A549 (cell line): ENCODE measurements around the gene SELENOP. TPM values are rescaled to one million over a fixed set of nuclear protein-coding genes. Genes with fewer than 3 reads are reported as not detected.
A peak's percentile ranks its signal among the peaks of the same experiment; 100 is the strongest.

ENCODE experiments used
- ATAC-seq, 2 experiments: fragments of 200-7000 bp in 1 of 2; fragments of >200 bp in 1 of 2; cut with Nextera tagmentation in 1 of 2; cut with Tn5 transposase in 1 of 2; 3 replicates each; pipeline versions ENCODE4 v1.8.0 to v1.9.1; 2018 to 2020; ENCODE audit warnings: mild to moderate bottlenecking in 1 of 2, moderate library complexity in 1 of 2
- CTCF ChIA-PET: fragments of 300-600 bp; sonication (Branson Sonifier 250); formaldehyde crosslinking; extraction: SDS; loops from one replicate; lab custom pipeline; 2021; ENCODE audit warnings: antibody characterized with exemption, inconsistent platforms; lab: Yijun Ruan, JAX
- POLR2A ChIA-PET: fragments of 350-600 bp; formaldehyde crosslinking; extraction: SDS; loops from one replicate; lab custom pipeline; 2021; ENCODE audit warnings: antibody characterized with exemption, inconsistent platforms; lab: Yijun Ruan, JAX
- DNase-seq, 2 experiments: peaks; one replicate each; pipeline versions ENCODE4 v3.0.0 to v3.0.0-alpha.2; 2011 to 2016; ENCODE audit warnings: low read depth in 1 of 2, low spot score in 1 of 2
- FAIRE-seq: peaks from 2 replicates; lab custom pipeline; 2011; peaks lifted over from hg19 to GRCh38; lab: Jason Lieb, UNC
- H3K27ac ChIP-seq, 2 experiments: fragments of >200 bp; sonication (Bioruptor Twin); formaldehyde crosslinking; 3 replicates each; pipeline ENCODE4 v1.5.1; 2016 to 2017
- H3K4me1 ChIP-seq: fragments of >200 bp; sonication (Bioruptor Twin); formaldehyde crosslinking; 3 replicates; pipeline ENCODE4 v1.6.1; 2016
- H3K4me2 ChIP-seq: fragments of >200 bp; sonication (Bioruptor Twin); formaldehyde crosslinking; 3 replicates; pipeline ENCODE4 v1.6.1; 2016
- H3K4me3 ChIP-seq: fragments of >200 bp; sonication (Bioruptor Twin); formaldehyde crosslinking; 3 replicates; pipeline ENCODE4 v1.5.1; 2016
- H3K9me3 ChIP-seq: fragments of >200 bp; sonication (Bioruptor Twin); formaldehyde crosslinking; 3 replicates; pipeline ENCODE4 v1.6.1; 2016
- CBX2 ChIP-seq: fragments of 200-600 bp; sonication (generic); IDR thresholded peaks from 2 replicates; pipeline ENCODE4 v1.6.1; 2016; ENCODE audit warnings: low read depth, mild to moderate bottlenecking, borderline replicate concordance
- CBX8 ChIP-seq: fragments of 200-600 bp; sonication (generic); IDR thresholded peaks from 2 replicates; pipeline ENCODE4 v1.6.1; 2016
- CHD2 ChIP-seq: fragments of 150-350 bp; IDR thresholded peaks from 2 replicates; pipeline ENCODE4 v1.6.1; 2014; ENCODE audit warnings: low read length; ENCODE audit not compliant: partially characterized antibody
- EHMT2 ChIP-seq: fragments of 200-600 bp; sonication (generic); IDR thresholded peaks from 2 replicates; pipeline ENCODE4 v1.6.1; 2016; ENCODE audit warnings: antibody characterized with exemption, low read depth, mild to moderate bottlenecking, moderate library complexity
- EP300 ChIP-seq, 2 experiments: fragments of >200 bp; sonication (Bioruptor Twin); formaldehyde crosslinking; IDR thresholded peaks; 2 replicates in 1 of 2; 3 replicates in 1 of 2; pipeline ENCODE4 v1.6.1; 2016 to 2017
- ESRRA ChIP-seq: fragments of 150-350 bp; IDR thresholded peaks from 2 replicates; pipeline ENCODE4 v1.6.1; 2014; ENCODE audit warnings: mild to moderate bottlenecking, low read length, borderline replicate concordance
- FOXS1 ChIP-seq: fragments of 250-450 bp; sonication (Bioruptor Pico); IDR thresholded peaks from 2 replicates; pipeline ENCODE4 v1.5.0; 2020; ENCODE audit warnings: mild to moderate bottlenecking, moderate library complexity
- GATA3 ChIP-seq: IDR thresholded peaks from 2 replicates; pipeline ENCODE4 v1.6.1; 2012; ENCODE audit warnings: borderline replicate concordance
- HOXA7 ChIP-seq: fragments of 250-450 bp; sonication (Bioruptor Pico); IDR thresholded peaks from 2 replicates; pipeline ENCODE4 v1.5.0; 2020; ENCODE audit warnings: mild to moderate bottlenecking, moderate library complexity
- HOXB5 ChIP-seq: fragments of 250-450 bp; sonication (Bioruptor Pico); IDR thresholded peaks from 2 replicates; pipeline ENCODE4 v1.5.0; 2020; ENCODE audit warnings: mild to moderate bottlenecking, moderate library complexity
- JUNB ChIP-seq: fragments of >200 bp; sonication (Bioruptor Twin); formaldehyde crosslinking; IDR thresholded peaks from 2 replicates; pipeline ENCODE4 v1.6.1; 2016
- MAFK ChIP-seq: fragments of 450-650 bp; IDR thresholded peaks from 2 replicates; pipeline ENCODE4 v1.6.1; 2014; ENCODE audit not compliant: partially characterized antibody
- MAZ ChIP-seq: fragments of 150-350 bp; IDR thresholded peaks from 2 replicates; pipeline ENCODE4 v1.6.1; 2014; ENCODE audit warnings: antibody characterized with exemption, low read depth, low read length, borderline replicate concordance
- MYC ChIP-seq: IDR thresholded peaks from 2 replicates; pipeline ENCODE4 v1.6.1; 2012; ENCODE audit warnings: mild to moderate bottlenecking, inconsistent platforms, low read length, improper control_type of control experiment, borderline replicate concordance
- NPAS2 ChIP-seq: fragments of 250-450 bp; sonication (Bioruptor Pico); IDR thresholded peaks from 2 replicates; pipeline ENCODE4 v1.8.0; 2022; ENCODE audit warnings: mild to moderate bottlenecking, moderate library complexity, borderline replicate concordance
- POLR2AphosphoS2 ChIP-seq: conservative IDR thresholded peaks from 2 replicates; pipeline ENCODE4 v1.6.1; 2012; ENCODE audit warnings: low read length, improper control_type of control experiment, inconsistent platforms
- RARB ChIP-seq: fragments of 250-450 bp; sonication (Bioruptor Pico); IDR thresholded peaks from 2 replicates; pipeline ENCODE4 v1.8.0; 2021; ENCODE audit warnings: mild to moderate bottlenecking, moderate library complexity
- RCOR1 ChIP-seq: fragments of 150-350 bp; IDR thresholded peaks from 2 replicates; pipeline ENCODE4 v1.6.1; 2014; ENCODE audit warnings: antibody characterized with exemption, low read length, low read depth
- SMC3 ChIP-seq: fragments of >200 bp; sonication (Bioruptor Twin); formaldehyde crosslinking; IDR thresholded peaks from 3 replicates; pipeline ENCODE4 v1.6.1; 2018; ENCODE audit warnings: inconsistent platforms
- TFCP2L1 ChIP-seq: fragments of 250-450 bp; sonication (Bioruptor Pico); IDR thresholded peaks from 2 replicates; pipeline ENCODE4 v1.5.0; 2021; ENCODE audit warnings: mild to moderate bottlenecking
- ZFP36 ChIP-seq: fragments of 450-650 bp; IDR thresholded peaks from 2 replicates; pipeline ENCODE4 v1.6.1; 2014; ENCODE audit warnings: borderline replicate concordance; ENCODE audit not compliant: partially characterized antibody
- WGBS: methylation state at CpG from one replicate; pipeline ENCODE4 v1.1.6; 2017; ENCODE audit errors: missing lambda C conversion rate; 5-methylcytosine and 5-hydroxymethylcytosine counted together
- polyA plus RNA-seq, 4 experiments: library from polyadenylated mRNA; depleted of rRNA in 3 of 4; stranded (reverse); fragments of >200 nt; fragmentation: RNase III in 1 of 4; extraction: RNeasy Plus Mini Kit Qiagen cat#74134 plus additional on column Dnase treatment in 1 of 4; gene quantifications; 2 replicates in 3 of 4; 3 replicates in 1 of 4; pipeline ENCODE4 v1.2.3, GENCODE V29; 2011 to 2017
- TF ChIP-seq, protein P1 (sequence below): IDR thresholded peaks from 2 replicates; pipeline ENCODE4 v1.6.1; 2012
- TF ChIP-seq, protein P2 (sequence below): fragments of 250-450 bp; sonication (Bioruptor Pico); IDR thresholded peaks from 2 replicates; pipeline ENCODE4 v1.5.0; 2020; ENCODE audit warnings: low read depth, mild to moderate bottlenecking, moderate library complexity
- TF ChIP-seq, protein P3 (sequence below): fragments of 450-650 bp; IDR thresholded peaks from 2 replicates; pipeline ENCODE4 v1.6.1; 2014; ENCODE audit warnings: antibody characterized with exemption
- TF ChIP-seq, protein P4 (sequence below): fragments of 150-350 bp; IDR thresholded peaks from 2 replicates; pipeline ENCODE4 v1.6.1; 2014; ENCODE audit warnings: low read depth, mild to moderate bottlenecking, low read length

The SELENOP gene
- polyA plus RNA-seq, 2 of the 4 experiments (the other 2 are of a cell fraction): 0.17 to 0.96 TPM

DNA sequence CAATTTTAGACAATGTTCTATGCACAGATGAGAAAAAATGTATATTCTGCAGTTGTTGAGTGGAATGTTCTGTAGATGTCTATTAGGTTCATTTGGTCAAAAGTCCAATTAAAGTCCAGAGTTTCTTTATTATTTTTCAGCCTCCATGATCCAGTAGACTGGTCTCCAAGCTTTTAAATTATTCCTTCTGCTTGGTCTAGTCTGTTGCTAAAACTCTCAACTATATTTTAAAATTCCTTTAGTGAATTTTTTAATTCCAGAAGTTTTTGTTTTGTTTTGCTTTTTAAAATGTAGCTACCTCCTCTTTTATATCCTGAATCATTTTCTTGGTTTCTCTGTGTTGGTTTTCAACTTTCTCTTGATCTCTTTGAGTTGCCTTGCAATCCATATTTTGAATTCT is 24.6 kb downstream of the SELENOP start:
- Histone ChIP-seq H3K4me2 (no peak overlapping the region), H3K4me1 (no peaks in the 10 kb centered on the region), H3K9me3 (peaks cover 9% of the 10 kb centered on the region; the same call in 1 of the 3 replicates), H3K27ac (no peak overlapping the region), H3K4me3 (no peak overlapping the region)
- no peak for FAIRE-seq
- ChIA-PET CTCF (interaction anchor here (0.6 kb wide), 1 partner anchor 357 kb away, joined by 4 read pairs; no protein-coding TSS in a partner anchor), POLR2A (no interaction called here)
- ATAC-seq: no peak
- no peak for TF ChIP-seq HOXA7 (CRISPR knock-in tag)
- no peak for TF ChIP-seq EP300 (IDR thresholded peaks at IDR 0.05)
- no peak for DNase-seq

DNA sequence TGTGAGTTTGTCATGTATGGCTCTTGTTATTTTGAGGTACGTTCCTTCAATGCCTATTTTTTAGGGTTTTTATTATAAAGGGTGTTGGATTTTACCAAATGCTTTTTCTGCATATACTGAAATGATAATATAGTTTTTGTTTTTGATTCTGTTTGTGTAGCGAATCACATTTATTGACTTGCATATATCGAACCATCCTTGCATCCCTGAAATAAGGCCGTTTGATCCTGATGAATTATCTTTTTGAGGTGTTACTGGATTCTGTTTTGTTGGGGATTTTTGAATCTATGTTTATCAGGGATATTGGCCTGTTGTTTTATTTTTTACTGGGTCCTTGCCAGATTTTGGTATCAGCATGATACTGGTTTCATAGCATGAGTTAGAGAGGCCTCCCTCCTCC is 25.9 kb downstream of the SELENOP start:
- Histone ChIP-seq H3K4me3 (no peak overlapping the region), H3K4me1 (no peaks in the 10 kb centered on the region), H3K4me2 (no peak overlapping the region), H3K27ac (no peak overlapping the region), H3K9me3 (peaks cover 9% of the 10 kb centered on the region; the same call in 1 of the 3 replicates)
- CTCF ChIA-PET: no interaction called here
- POLR2A ChIA-PET: no interaction called here
- no peak for DNase-seq
- FAIRE-seq: peak; percentile 23
- WGBS: 0% methylated on average over 4 of the region's 4 CpGs
- ATAC-seq: no peak
- TF ChIP-seq CHD2: no peak
- no peak for TF ChIP-seq TFCP2L1
- TF ChIP-seq POLR2AphosphoS2: no peak
- TF ChIP-seq CBX8: no peak
- no peak for TF ChIP-seq MYC
- no peak for TF ChIP-seq NPAS2 (CRISPR knock-in tag)
- TF ChIP-seq, protein P1, sequence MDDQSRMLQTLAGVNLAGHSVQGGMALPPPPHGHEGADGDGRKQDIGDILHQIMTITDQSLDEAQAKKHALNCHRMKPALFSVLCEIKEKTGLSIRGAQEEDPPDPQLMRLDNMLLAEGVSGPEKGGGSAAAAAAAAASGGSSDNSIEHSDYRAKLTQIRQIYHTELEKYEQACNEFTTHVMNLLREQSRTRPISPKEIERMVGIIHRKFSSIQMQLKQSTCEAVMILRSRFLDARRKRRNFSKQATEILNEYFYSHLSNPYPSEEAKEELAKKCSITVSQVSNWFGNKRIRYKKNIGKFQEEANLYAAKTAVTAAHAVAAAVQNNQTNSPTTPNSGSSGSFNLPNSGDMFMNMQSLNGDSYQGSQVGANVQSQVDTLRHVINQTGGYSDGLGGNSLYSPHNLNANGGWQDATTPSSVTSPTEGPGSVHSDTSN: no peak
- no peak for TF ChIP-seq ESRRA
- no peak for TF ChIP-seq EHMT2
- no peak for TF ChIP-seq RCOR1
- TF ChIP-seq JUNB: no peak
- no peak for TF ChIP-seq MAZ
- TF ChIP-seq FOXS1: no peak

DNA sequence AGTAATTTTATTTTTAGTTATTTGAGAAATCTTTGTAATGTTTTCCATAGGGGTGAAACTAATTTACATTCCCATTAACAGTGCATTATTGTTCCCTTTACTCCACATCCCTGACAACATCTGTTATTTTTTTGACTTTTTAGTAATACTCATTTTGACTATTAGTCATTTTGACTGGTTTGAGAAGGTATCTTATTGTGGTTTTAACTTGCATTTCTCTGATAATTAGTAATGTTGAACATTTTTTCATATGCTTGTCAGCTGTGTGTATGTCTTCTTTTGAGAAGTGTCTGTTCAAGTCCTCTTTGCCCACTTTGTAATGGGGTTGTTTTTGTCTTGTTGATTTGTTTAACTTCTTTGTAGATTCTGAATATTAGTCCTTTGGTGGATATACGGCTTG is 27.6 kb downstream of the SELENOP start:
- ChIA-PET CTCF (no interaction called here), POLR2A (no interaction called here)
- H3K4me1 ChIP-seq: no peaks in the 10 kb centered on the region
- no peak overlapping the region for H3K4me3 ChIP-seq
- ATAC-seq (no peak), DNase-seq (no peak), FAIRE-seq (no peak)
- no peak overlapping the region for H3K27ac ChIP-seq
- H3K4me2 ChIP-seq: no peak overlapping the region
- H3K9me3 ChIP-seq: peaks cover 9% of the 10 kb centered on the region; the same call in 1 of the 3 replicates
- WGBS: 9% methylated on average over 1 of the region's 1 CpG
- TF ChIP-seq CBX2: no peak
- TF ChIP-seq, protein P2, sequence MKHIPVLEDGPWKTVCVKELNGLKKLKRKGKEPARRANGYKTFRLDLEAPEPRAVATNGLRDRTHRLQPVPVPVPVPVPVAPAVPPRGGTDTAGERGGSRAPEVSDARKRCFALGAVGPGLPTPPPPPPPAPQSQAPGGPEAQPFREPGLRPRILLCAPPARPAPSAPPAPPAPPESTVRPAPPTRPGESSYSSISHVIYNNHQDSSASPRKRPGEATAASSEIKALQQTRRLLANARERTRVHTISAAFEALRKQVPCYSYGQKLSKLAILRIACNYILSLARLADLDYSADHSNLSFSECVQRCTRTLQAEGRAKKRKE (CRISPR knock-in tag): no peak
- TF ChIP-seq MYC: no peak
- TF ChIP-seq SMC3: no peak
- no peak for TF ChIP-seq MAFK
- TF ChIP-seq, protein P3, sequence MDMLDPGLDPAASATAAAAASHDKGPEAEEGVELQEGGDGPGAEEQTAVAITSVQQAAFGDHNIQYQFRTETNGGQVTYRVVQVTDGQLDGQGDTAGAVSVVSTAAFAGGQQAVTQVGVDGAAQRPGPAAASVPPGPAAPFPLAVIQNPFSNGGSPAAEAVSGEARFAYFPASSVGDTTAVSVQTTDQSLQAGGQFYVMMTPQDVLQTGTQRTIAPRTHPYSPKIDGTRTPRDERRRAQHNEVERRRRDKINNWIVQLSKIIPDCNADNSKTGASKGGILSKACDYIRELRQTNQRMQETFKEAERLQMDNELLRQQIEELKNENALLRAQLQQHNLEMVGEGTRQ: no peak
- TF ChIP-seq MAZ: no peak
- TF ChIP-seq RARB (CRISPR knock-in tag): no peak
- TF ChIP-seq EP300 (IDR thresholded peaks at IDR 0.05): no peak
- no peak for TF ChIP-seq HOXB5 (CRISPR knock-in tag)
- TF ChIP-seq FOXS1: no peak
- no peak for TF ChIP-seq ZFP36
- TF ChIP-seq GATA3: no peak
- TF ChIP-seq, protein P4, sequence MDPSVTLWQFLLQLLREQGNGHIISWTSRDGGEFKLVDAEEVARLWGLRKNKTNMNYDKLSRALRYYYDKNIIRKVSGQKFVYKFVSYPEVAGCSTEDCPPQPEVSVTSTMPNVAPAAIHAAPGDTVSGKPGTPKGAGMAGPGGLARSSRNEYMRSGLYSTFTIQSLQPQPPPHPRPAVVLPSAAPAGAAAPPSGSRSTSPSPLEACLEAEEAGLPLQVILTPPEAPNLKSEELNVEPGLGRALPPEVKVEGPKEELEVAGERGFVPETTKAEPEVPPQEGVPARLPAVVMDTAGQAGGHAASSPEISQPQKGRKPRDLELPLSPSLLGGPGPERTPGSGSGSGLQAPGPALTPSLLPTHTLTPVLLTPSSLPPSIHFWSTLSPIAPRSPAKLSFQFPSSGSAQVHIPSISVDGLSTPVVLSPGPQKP: no peak
